ENCODE measurements around the gene CEP55. TPM values are rescaled to one million over a fixed set of nuclear protein-coding genes. Genes with fewer than 3 reads are reported as not detected.
"Not testable (repeated sequence)": the region's sequence is repeated elsewhere in the genome, so short reads cannot be mapped to it uniquely, and the experiment has no call there.

The CEP55 gene
- polyA plus RNA-seq, 1 donor (not counting 4 experiments of a cell fraction or from before 2014, with no cell fraction given), result 25.4 TPM

DNA sequence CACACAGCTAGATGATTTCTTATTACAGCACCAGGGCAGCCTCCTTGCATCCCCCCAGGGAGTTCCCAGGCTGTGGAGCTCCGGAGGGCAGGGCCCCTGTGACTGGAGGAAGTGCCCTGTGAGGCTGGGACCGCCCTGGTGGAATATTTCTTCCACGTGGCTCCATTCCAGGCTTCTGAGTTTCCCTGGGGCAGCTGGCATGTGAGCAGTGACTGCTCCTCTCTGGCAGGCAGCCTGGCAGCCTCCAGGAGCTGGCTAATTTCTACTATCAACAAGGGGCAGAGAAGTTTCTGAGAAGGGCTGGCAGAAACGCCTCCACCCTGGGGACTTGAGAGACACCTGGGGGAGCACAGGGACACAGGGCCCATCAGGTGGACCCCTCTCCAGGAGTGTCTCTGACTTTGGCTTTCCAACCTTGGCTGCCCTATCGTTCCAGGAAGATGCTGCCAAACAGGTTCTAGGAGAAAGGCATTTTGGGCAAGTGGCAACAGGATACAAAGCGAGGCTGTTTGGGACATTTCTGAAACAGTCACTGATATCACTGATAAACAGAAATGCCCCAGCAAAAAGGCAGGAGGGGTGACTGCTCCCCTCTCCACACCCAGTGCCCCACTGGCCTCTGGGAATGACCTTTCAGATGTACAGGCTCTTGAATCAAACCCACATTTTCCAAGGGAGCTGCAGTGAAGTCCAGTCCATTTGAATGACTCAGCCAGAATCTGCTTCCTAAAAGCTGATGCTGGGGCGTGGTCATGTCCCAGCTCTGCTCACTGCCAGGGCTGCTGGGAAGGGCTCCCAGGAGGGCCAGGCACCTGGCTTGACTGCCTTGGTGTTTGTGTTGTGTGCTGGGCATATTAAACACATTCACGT lies 30.4 kb upstream of the CEP55 start:
- peaks cover 7 to 13% of the 10 kb centered on the region in 2 experiments for H3K36me3 ChIP-seq (ENCODE audit: control insufficient read depth in 2 of 2, extremely low read depth in 1 of 2, insufficient read depth in 2 of 2, low read length in 2 of 2)
- H3K9me1 ChIP-seq (ENCODE audit: control insufficient read depth, extremely low read depth, insufficient read depth, low read length), result no peaks in the 10 kb centered on the region
- peak overlapping the region in 2 of 3 experiments; percentile 12 to 47 for H3K4me3 ChIP-seq (ENCODE audit: control insufficient read depth in 2 of 3, extremely low read depth in 1 of 3, insufficient read depth in 2 of 3, low read depth in 1 of 3, low read length in 3 of 3)
- no peaks in the 10 kb centered on the region for H3K9me3 ChIP-seq (ENCODE audit: control insufficient read depth, low read depth, low read length)
- peaks cover 85% of the 10 kb centered on the region for H3K4me1 ChIP-seq (ENCODE audit: control insufficient read depth, extremely low read depth, insufficient read depth, low read length)
- H2AFZ ChIP-seq (ENCODE audit: control insufficient read depth, low read length), result no peak overlapping the region
- TF ChIP-seq EZH2 (IDR thresholded peaks at IDR 0.05; ENCODE audit: low read length), result no peak
- TF ChIP-seq, protein P1, sequence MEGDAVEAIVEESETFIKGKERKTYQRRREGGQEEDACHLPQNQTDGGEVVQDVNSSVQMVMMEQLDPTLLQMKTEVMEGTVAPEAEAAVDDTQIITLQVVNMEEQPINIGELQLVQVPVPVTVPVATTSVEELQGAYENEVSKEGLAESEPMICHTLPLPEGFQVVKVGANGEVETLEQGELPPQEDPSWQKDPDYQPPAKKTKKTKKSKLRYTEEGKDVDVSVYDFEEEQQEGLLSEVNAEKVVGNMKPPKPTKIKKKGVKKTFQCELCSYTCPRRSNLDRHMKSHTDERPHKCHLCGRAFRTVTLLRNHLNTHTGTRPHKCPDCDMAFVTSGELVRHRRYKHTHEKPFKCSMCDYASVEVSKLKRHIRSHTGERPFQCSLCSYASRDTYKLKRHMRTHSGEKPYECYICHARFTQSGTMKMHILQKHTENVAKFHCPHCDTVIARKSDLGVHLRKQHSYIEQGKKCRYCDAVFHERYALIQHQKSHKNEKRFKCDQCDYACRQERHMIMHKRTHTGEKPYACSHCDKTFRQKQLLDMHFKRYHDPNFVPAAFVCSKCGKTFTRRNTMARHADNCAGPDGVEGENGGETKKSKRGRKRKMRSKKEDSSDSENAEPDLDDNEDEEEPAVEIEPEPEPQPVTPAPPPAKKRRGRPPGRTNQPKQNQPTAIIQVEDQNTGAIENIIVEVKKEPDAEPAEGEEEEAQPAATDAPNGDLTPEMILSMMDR (optimal IDR thresholded peaks at IDR 0.05 in 1 of 3, IDR thresholded peaks at IDR 0.05 in 1 of 3, conservative IDR thresholded peaks at IDR 0.05 in 1 of 3; ENCODE audit: extremely low read depth in 1 of 3, insufficient read depth in 2 of 3, low read length in 3 of 3), result no peak
- dilution Hi-C loops (cut with MboI; ENCODE audit: extremely low pct_ligation_motif_present, low sequenced_read_pairs), result no loop called here
- no peaks in the 10 kb centered on the region for H4K20me1 ChIP-seq (ENCODE audit: control insufficient read depth, extremely low read depth, insufficient read depth, low read length)
- peak overlapping the region; percentile 90 for H3K9ac ChIP-seq (ENCODE audit: control insufficient read depth, extremely low read depth, insufficient read depth, low read length)
- FAIRE-seq (peak; percentile 83), DNase-seq (ENCODE audit: low read depth, low spot score) (peak; percentile 94)
- peak overlapping the region; percentile 63 for H3K4me2 ChIP-seq (ENCODE audit: control insufficient read depth, extremely low read depth, insufficient read depth, low read depth, low read length)
- H3K27me3 ChIP-seq (ENCODE audit: control insufficient read depth, extremely low read depth, insufficient read depth, low read length), result no peaks in the 10 kb centered on the region
- peaks cover 59% of the 10 kb centered on the region for H3K79me2 ChIP-seq (ENCODE audit: control insufficient read depth, insufficient read depth, low read length)
- H3K27ac ChIP-seq (ENCODE audit: control insufficient read depth, insufficient read depth, low read length), result peak overlapping the region; percentile 100

- not testable (repeated sequence) for DNase-seq (ENCODE audit: low read depth, low spot score)
Observed at GRCh38 chr10:93467635-93468034, 28.8 kb upstream of the CEP55 start.

More at GRCh38 chr10:93467635-93468034, 28.8 kb upstream of the CEP55 start:
- Histone ChIP-seq H3K4me1 (ENCODE audit: control insufficient read depth, extremely low read depth, insufficient read depth, low read length) (peaks cover 85% of the 10 kb centered on the region), H3K27ac (ENCODE audit: control insufficient read depth, insufficient read depth, low read length) (peak overlapping the region; percentile 89), H3K36me3 (ENCODE audit: control insufficient read depth in 2 of 2, extremely low read depth in 1 of 2, insufficient read depth in 2 of 2, low read length in 2 of 2) (peaks cover 10 to 13% of the 10 kb centered on the region in 2 experiments), H3K4me2 (ENCODE audit: control insufficient read depth, extremely low read depth, insufficient read depth, low read depth, low read length) (peak overlapping the region; percentile 72), H3K79me2 (ENCODE audit: control insufficient read depth, insufficient read depth, low read length) (peaks cover 55% of the 10 kb centered on the region), H3K4me3 (ENCODE audit: control insufficient read depth in 2 of 3, extremely low read depth in 1 of 3, insufficient read depth in 2 of 3, low read depth in 1 of 3, low read length in 3 of 3) (peak overlapping the region in 1 of 3 experiments; percentile 17), H3K9ac (ENCODE audit: control insufficient read depth, extremely low read depth, insufficient read depth, low read length) (peak overlapping the region; percentile 72)
- H3K9me1 ChIP-seq (ENCODE audit: control insufficient read depth, extremely low read depth, insufficient read depth, low read length); H4K20me1 ChIP-seq (ENCODE audit: control insufficient read depth, extremely low read depth, insufficient read depth, low read length); H2AFZ ChIP-seq (ENCODE audit: control insufficient read depth, low read length); FAIRE-seq; H3K27me3 ChIP-seq (ENCODE audit: control insufficient read depth, extremely low read depth, insufficient read depth, low read length); dilution Hi-C loops (cut with MboI; ENCODE audit: extremely low pct_ligation_motif_present, low sequenced_read_pairs); H3K9me3 ChIP-seq (ENCODE audit: control insufficient read depth, low read depth, low read length): not testable (repeated sequence)

All from keratinocyte (primary cell).